Adipose tissue (tissue), 3 donors: ENCODE measurements around the gene CLC. TPM values are rescaled to one million over a fixed set of nuclear protein-coding genes. Genes with fewer than 3 reads are reported as not detected.
"Not testable (repeated sequence)": the region's sequence is repeated elsewhere in the genome, so short reads cannot be mapped to it uniquely, and the experiment has no call there.

Experiments used
- H3K27ac ChIP-seq: one replicate; pipeline ENCODE4 v1.5.1; 2013; ENCODE audit warnings: low read depth, low read length
- WGBS, 3 donors: extraction: QIAGEN DNeasy Blood & Tissue Kit; methylation state at CpG; one replicate each; pipeline ENCODE4 v1.1.7; 2013; 5-methylcytosine and 5-hydroxymethylcytosine counted together
- polyA plus RNA-seq, 3 donors: library from polyadenylated mRNA; stranded (reverse); fragments of 200-250 nt; gene quantifications; one replicate each; pipeline ENCODE4 v1.2.3, GENCODE V29; 2013
- donor health status: healthy with polysubstance abuse.
- donor health status: Bipolar disorder and iron deficiency.
- donor health status: healthy.

CLC gene
- polyA plus RNA-seq, 3 donors: 0.86 to 2.6 TPM; not detected in 1

DNA sequence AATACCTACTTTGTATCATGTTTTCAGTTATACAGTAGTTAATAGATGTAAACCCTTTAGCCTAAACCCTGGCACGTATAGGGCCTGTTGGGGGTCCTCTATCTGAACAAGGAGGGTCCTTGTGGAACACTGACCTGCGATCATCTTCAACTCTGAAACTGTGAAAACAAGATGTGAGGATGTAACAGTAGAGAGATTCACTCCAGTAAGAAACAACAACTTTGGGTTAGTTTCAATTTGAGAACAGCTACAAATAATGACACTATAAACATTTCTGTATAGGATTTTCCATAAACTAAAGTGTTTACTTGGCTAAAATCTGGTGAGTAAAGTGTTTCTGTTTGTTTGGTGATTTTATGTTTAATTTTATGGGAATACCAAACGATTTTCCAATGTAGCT, 2.1 kb downstream of the CLC start:
- 36 to 70% (median 38%) methylated on average over 3 of the region's 3 CpGs for WGBS, 3 donors
- H3K27ac ChIP-seq: no peak overlapping the region

- no peak overlapping the region for H3K27ac ChIP-seq
- 86 to 90% (median 89%) methylated on average over 2 of the region's 2 CpGs for WGBS, 3 donors
These were observed 4.0 kb downstream of the CLC start for GRCh38 chr19:39733841-39734240.

- WGBS, 3 donors: 84 to 93% (median 88%) methylated on average over 1 of the region's 1 CpG
- no peak overlapping the region for H3K27ac ChIP-seq
These were observed 6.1 kb downstream of the CLC start for GRCh38 chr19:39731685-39732084.

- WGBS, 3 donors: 53 to 60% (median 57%) methylated on average over 4 of the region's 4 CpGs
- H3K27ac ChIP-seq: no peak overlapping the region
These were observed 8.2 kb downstream of the CLC start for GRCh38 chr19:39729594-39729993.

DNA sequence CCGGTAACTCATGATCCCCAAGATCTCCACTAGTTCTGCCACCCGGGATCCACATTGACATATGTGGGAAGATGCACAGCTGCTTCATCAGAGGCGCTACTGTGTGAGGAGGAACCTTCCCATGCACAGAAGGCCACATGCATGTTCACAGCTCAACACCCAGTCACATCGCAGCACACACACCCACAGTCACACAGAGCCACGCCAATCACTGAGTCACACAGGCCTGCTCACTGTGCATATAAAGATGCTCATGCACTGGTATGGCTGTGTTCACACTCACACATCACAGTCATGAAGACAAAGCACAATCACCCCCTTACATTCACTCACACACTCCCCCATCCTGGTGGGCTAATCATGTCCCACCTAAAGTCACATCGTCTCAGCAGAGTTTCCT, 9.8 kb downstream of the CLC start:
- H3K27ac ChIP-seq: no peak overlapping the region
- WGBS, 3 donors: 48 to 86% (median 81%) methylated on average over 6 of the region's 6 CpGs

DNA sequence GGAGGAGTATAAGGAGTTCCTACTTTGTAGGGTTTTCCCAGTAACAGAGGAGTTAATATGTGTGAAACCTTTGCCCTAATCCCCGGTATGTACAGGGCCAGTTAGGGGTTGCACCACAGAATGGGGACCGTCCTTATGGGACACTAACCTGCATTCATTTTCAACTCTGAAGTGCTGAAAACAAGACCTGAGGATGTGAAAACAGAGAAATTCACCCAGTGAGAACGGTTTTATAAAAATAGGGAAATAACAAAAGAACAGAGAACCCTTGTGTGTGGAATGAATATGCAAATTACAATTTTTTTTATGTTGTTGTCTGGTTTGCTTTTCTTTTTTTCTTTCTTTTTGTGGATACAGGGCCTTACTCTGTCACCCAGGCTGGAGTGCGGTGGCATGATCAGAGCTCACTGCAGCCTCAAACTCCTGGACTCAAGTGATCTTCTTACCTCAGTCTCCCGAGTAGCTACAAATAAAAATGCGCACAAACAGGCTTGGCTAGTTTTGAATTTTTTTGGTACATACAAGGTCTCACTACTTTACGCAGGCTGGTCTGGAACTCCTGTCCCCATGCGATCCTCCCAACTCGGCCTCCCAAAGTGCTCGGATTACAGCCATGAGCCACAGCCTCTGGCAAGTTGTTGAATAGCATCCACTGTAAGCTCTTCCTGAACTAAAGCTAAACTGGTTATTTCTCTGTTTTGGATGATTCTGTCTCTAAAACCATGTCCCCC, 10.6 kb downstream of the CLC start:
- WGBS, 3 donors: 74 to 83% (median 78%) methylated on average over 10 of the region's 10 CpGs
- H3K27ac ChIP-seq: no peak overlapping the region

DNA sequence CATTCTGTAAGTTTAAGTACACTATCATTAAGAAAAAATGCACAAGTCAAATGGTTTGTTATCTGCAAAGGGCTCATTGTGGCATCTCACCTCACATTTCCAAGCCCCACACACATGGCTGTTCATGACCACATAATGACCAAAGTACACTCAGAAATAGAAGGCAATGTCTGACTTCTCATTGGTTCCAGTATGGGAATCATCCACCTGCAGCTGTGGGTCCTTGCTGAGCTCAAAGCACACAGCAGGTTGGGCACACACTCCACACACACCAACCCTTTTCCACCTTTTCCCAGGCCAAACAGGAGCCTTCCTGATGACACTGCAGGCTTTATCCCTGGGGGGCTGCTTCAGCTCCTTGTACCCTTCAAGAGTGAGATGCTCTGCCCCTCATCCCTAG, 11.8 kb downstream of the CLC start:
- H3K27ac ChIP-seq: no peak overlapping the region

- H3K27ac ChIP-seq: not testable (repeated sequence)
- WGBS, 3 donors: 63 to 90% (median 83%) methylated on average over 3 of the region's 3 CpGs
These were observed 17.7 kb downstream of the CLC start for GRCh38 chr19:39720144-39720543.

DNA sequence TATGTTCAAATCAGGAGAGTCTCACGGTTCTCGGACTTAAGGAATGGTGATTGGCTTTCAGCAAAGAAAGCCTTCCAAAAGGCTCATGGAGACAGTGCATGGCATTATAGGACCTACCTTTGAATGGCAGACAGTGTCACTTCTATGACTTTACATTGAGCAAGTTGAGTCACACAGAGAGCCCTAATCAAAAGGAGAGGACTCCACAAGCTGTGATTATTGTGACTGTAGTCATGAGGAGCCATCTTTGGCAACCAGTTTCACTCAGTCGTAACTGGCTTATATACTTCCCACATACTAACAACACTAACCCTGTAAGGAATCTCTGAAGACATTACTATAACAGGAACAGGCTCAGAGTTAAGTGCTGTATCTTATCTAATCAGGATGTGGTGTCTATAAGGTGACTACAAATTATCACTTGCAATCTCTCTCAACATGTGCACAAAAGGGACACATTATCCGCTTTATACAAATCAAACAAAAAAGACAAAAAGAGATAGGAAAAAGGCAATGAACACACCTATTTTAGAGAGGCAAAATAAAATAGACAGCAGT, 27.4 kb downstream of the CLC start:
- 81 to 87% (median 81%) methylated on average over 4 of the region's 4 CpGs for WGBS, 3 donors
- H3K27ac ChIP-seq: no peak overlapping the region

- no peak overlapping the region for H3K27ac ChIP-seq
- WGBS, 3 donors: 83 to 88% (median 84%) methylated on average over 5 of the region's 5 CpGs
These were observed 28.6 kb downstream of the CLC start for GRCh38 chr19:39709026-39709872.

DNA sequence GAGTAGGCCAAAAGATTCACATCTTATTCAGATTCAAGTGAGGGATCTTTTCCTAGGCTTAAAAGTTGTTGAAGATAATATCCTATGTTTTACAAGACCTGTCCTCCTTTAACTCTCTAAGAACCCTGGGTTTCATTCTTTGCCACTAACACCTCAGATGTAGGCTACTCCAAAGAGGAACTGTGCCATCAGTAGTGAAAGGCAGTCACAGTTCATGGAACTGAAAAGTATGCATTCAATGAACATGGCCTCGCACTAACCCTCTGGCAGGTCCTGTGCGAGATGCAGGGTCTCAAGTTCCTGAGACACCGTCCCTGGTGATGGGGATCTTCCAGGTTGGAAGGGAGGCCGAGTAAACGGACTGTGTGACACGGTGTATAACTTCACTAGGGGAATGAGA, 29.2 kb downstream of the CLC start:
- H3K27ac ChIP-seq: no peak overlapping the region
- 69 to 88% (median 84%) methylated on average over 6 of the region's 6 CpGs for WGBS, 3 donors

GRCh38 chr19:39705578-39706188, 32.1 kb downstream of the CLC start:
- H3K27ac ChIP-seq: no peak overlapping the region
- 49 to 73% (median 61%) methylated on average over 8 of the region's 8 CpGs for WGBS, 3 donors

DNA sequence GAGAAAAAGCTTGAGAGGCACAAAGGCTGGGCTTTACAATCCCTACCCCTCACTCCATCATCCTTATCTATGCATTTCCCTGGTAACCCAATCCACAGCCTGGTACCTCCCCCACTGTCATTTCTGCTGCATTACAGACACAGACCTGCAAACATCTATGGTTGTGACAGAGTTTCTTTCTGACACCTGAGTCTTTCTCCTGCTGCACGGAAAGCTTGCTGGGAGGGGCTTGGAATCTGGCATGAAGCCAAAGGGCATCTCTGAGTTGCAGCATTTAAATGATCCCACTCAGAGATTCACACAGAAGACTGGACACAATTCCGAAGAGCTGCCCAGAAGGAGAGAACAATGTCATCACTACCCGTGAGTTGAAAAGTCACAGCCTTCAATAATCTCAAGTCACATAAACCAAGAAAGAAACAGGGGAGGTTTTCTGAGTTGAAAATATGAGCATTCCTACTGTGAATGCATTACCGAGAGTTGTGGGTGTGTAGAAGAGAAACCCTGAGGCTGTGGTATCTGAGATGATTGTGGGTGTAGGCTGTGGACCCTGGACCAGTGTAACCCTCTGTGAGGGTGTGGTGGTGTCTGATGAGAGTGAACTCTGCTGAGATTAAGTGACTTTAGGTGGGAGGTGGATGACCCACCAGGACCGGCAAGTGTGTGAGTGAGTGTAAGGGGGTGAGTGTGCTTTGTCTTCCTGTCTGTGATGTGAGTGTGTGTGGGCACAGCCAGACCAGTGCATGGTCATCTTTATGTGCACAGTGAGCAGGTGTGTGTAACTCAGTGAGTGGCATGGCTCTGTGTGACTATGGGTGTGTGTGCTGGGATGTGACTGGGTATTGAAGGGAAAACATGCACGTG, 33.4 kb downstream of the CLC start, which contains the start of gene LGALS14:
Gene LGALS14, plus strand, starts transcription at position 301 of the 864 bp plus-strand sequence. Its CDS starts 48 bp downstream, at position 349.
- H3K27ac ChIP-seq: no peak within 1 kb of the TSS
- WGBS, 3 donors: 47 to 57% (median 54%) methylated on average over 6 of the region's 6 CpGs

DNA sequence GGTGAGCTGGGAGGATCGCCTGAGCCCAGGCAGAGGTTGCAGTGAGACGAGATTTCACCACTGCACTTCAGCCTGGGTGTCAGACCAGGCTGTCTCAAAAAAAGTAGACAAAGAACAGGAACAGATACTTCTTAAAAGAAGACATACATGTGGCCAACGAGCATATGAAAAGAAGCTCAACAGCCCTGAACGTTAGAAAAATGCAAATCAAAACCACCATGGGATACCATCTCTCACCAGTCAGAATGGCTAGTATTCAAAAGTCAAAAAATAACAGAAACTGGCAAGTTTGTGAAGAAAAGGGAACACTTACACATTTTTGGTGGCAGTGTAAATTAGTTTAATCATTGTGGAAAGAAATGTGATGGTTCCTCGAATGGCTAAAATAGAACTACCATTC, 36.5 kb downstream of the CLC start:
- H3K27ac ChIP-seq: no peak overlapping the region
- WGBS, 3 donors: 69 to 82% (median 72%) methylated on average over 5 of the region's 5 CpGs

DNA sequence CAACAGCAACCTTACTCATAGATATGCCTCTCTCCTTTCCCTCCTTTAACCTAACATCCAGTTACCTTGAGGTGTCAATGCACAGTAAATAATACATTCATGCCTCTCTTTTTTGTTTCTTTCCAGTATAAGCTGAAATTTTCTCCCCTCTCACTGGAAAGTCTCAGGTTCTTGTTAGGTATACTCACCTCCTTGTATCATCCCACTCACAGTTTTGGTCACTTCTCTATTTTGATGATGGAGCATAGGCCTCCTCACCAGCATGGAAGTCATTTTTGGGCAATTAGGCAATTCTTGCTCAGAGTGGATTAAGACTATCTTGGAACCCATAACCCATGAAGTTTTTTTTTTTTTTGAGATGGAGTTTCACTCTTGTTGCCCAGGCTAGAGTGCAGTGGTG, 39.3 kb downstream of the CLC start:
- no peak overlapping the region for H3K27ac ChIP-seq

DNA sequence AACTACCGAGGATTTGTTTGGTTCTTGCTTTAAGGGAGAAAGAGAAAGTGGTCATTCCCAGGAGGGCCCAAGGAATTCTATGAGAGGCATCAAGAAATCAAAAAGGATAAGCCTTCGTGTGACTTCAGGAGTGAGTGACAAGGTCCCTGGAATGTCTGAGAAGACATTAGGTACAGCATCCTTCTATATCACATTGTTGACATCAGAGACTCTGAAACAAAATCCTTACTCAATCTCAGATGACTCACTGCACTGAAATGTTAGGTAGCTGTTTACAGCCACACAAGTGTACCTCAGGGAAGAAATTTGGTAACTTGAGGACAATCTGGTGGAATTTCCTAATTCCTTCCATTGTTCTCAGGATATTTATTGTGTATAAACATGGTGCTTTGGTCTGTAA, 41.4 kb downstream of the CLC start:
- H3K27ac ChIP-seq: no peak overlapping the region
- 66 to 78% (median 71%) methylated on average over 2 of the region's 2 CpGs for WGBS, 3 donors

GRCh38 chr19:39695759-39696158, 42.1 kb downstream of the CLC start:
- WGBS, 3 donors: 53 to 86% (median 80%) methylated on average over 2 of the region's 2 CpGs
- H3K27ac ChIP-seq: no peak overlapping the region

DNA sequence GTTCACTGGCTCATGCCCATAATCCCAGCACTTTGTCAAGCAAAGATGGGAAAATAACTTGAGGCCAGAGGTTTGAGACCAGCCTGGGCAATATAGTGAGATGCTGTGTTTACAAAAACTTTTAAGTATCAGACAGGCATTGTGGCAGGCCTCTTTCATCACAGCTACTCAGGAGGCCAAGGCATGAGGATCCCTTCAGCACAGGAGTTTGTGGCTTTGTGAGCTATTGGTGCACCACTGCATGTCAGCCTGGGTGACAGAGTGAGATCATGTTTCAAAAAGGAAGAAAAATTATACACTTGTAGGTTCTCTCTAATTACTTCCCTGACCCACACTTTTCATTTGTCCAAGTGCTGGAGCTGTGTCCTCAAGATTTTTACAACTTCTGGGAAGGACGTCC, 45.0 kb downstream of the CLC start:
- H3K27ac ChIP-seq: no peak overlapping the region
- WGBS, 3 donors: 58 to 67% (median 60%) methylated on average over 1 of the region's 1 CpG
